ENCODE results near the gene UFD1. TPM values are rescaled to one million over a fixed set of nuclear protein-coding genes. Genes with fewer than 3 reads are reported as not detected.

UFD1 gene
- polyA plus RNA-seq, 1 donor: 40.6 TPM

GRCh38 chr22:19422440-19423301 is 56.3 kb downstream of the UFD1 start:
- no peak for DNase-seq

- DNase-seq: no peak
These were observed 58.7 kb downstream of the UFD1 start for GRCh38 chr22:19420321-19420720.

GRCh38 chr22:19419464-19420178 is 59.4 kb downstream of the UFD1 start:
- DNase-seq: no peak

DNA sequence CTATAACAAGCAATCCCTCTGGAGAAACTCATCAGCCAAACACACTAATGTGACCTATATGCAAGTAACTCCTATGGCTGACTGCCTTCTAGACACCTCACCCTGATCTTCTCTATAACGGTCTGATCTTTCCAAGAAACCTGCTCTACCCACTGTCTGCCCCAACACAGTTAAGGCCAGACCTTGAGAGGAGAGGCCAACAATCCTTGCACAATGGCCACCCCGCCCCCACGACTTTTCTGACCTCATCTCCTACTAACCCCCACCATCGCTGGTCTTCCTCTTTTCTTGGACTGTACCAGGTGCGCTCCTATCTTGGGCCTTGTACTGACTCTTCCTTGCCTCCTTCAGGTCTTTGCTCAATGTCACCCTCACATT is 59.9 kb downstream of the UFD1 start:
- no peak for DNase-seq

DNA sequence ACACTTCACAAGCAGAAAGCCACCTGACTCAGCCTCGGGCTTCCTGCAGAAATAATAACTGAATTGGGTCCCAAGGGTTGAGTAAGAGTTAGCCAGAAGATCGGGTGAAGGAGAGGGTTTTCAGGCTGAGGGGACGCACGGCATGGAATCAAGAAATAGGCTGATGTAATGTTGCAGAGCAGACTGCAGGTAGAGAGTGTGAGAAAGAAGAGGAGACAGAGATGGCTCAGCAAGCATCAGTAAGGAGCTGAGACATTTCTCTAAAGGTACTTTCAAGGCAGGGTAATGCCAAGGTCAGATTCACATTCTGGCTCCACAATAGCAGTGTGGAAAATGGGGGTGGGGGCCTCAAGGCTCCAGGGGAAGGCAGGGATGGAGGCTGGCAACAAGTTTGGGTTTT is 66.1 kb downstream of the UFD1 start:
- no peak for DNase-seq

DNA sequence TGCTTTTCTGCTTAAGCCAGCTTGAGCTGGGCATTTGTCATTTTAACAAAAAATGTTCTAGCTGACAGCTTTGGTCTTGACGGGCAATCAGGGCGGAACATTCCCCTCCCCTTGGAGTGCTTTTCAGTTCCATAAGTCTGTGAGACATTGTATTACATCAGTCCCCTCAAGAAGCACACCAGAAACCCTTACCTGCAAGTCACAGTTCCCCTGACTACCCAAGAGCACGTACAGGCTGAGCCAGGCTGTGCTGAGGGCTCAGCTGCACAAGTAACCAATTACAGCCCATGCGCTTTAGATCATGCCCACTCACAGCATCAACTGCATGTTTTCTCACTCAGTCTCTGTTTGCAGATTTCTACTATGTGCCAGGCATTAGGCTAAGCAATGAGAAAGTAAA is 66.5 kb downstream of the UFD1 start:
- DNase-seq: no peak

- no peak for DNase-seq
These were observed 67.3 kb downstream of the UFD1 start for GRCh38 chr22:19411690-19412045.

GRCh38 chr22:19410941-19411689 is 67.9 kb downstream of the UFD1 start:
- no peak for DNase-seq

DNA sequence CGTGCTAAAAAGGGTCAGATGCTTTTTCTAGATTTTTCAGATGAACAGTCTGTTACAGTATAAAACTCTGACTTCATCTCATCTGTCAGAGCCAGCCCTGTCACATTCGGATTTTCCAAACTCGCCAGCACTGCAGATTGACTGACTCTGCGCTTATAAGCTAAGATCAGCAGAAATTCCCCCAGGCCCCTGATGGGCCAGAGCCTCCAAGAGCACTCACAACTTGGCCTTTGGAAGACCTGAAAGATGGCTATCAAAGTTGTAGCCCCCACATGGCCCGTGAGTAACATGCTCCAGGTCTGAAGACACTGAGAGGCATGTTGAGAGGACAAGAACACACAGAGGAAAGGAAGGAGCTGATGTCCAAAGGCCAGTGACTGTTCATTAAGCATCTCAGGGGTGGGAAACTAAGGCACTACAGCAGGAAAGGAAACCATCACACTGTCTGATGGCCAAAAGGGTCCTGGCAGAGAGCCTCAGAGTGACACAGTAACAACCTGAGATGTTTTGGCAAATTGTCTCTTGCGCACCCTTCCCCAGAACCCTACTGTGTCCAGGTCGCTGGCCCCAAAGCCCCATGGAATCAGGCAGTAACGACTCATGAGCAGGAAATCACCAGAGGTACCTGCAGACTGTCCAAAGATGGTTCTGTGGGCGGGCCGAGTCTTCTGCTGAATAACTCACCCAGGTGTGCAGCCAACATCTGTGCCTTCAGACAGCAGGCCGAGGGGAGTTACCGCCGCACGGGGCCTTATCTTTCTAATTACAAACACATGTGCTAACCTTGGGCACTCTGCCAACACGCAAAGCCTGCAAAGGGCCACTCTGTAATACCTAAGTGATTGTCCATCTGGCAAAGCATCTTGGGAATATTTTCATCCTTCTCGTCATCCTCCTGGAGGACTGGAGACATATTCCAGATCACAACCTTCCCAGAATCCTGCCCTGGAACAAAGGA is 71.1 kb downstream of the UFD1 start:
- no peak for DNase-seq

DNA sequence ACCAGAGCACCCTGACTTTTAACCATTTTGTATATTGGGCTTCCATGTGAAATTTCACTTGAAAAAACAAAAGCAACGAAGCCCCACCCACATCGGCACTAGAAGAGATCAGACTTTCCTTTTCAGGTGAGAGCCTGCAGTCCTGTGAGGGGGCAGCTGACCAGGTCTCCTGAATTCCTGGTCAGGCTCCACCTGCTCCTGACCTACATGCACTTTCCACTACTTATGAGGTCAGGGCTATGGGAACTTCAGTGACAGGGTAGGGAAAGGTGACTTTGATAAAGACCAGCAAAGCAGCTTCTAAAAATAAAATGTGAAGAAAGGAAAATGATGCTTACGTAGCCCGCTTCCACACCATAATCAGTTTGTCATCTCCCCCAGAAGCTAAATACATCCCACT is 72.1 kb downstream of the UFD1 start:
- DNase-seq: no peak

DNA sequence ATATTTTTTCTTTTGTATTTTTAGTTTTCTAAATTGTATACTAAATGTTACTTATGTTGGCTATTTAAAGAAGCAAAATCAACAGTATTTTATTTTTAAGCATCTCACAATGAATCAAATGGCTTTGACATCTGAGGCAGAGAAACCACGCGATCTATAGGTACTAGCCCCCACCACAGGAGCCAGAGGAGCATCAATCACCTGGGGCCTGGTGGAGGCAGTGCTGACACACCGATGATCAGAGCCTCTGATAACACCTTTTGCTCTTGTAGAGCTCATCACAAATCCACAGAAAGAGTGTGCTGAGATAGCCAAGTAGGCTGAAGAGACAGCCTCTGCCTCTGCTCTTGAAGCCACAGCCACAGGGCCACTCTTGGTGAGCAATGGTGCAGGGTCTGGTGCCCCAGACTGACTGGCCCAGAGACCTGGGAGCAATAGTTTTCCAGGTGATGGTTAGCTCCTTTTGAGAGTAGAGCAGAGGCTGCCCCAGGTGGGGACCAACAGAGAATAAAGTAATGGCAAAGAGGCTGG is 72.6 kb downstream of the UFD1 start:
- DNase-seq: no peak

DNA sequence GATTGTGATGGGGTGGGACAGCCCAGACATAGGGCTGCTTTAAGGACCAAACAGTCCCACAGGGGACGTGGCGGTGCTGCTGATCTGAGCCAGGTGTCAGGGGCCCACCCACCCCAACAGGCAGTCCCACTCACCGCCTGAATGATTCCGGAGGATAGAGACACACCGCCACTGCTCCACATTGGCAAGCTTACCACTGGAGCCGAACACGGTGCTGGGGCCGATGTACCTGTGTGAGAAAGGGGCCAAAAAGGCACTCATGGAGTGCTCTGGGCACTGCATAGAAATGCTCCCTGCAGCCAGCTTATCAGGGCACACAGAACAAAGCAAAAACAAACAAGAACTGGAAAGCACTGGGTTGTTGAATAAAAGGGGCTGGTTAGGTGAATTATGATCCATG is 73.3 kb downstream of the UFD1 start:
- no peak for DNase-seq

DNA sequence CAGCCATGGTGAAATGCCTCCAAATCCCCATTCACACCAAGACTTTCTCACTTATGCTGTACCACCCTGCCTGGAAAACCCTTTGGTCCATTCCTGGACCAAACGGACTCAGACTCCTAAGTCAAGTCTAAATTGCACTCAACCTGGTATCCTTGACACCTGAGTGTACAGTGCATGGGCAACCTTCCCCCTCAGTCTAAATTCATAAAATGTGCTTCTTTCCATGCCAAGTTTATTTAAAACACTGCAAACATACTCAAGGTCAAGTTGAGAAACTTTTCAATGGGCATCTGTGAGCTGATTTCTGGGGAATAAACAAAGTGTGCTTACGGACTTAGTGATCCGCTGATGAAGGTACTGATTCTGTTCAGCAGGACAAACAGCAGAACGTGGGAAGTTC is 73.9 kb downstream of the UFD1 start:
- no peak for DNase-seq

DNA sequence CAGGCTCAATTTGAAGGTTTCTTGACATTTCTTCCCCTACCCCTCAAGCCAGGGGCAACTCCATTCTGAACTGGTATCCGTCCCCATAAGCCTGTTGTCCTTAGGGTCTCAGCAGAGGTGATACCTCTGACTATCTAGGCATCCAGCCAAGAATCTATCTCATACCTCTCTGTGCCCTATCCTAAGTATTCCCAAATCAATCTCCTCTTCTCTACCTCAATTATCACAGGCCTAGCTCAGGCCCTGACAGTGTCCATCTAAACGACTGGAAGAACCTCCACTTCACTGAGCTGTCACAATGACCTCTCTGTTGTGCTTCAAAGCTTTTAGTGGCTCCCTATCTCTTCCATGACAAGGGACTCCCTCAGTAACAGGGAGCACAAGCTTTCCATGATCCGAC is 74.3 kb downstream of the UFD1 start:
- no peak for DNase-seq

GRCh38 chr22:19402642-19403191 is 76.3 kb downstream of the UFD1 start:
- DNase-seq: no peak

- DNase-seq: no peak
These were observed 77.5 kb downstream of the UFD1 start for GRCh38 chr22:19401483-19401882.

- no peak for DNase-seq
These were observed 78.1 kb downstream of the UFD1 start for GRCh38 chr22:19400881-19401280.
